ENCODE measurements around the gene B4GALNT3.

DNA sequence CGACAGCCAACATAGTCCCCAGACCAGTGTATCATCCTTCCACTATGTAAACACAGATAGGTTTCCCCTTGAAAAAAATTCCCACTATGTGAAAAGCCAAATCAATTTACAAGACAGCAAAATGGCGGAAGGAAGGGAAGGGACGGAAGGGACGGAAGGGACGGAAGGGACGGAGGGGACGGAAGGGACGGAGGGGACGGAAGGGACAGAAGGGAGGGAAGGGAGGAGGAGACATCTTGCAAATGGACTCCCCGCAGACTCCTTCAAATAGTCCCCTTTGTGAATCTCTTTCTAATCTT, 128.2 kb downstream of the B4GALNT3 start:
- TF ChIP-seq, protein P1, sequence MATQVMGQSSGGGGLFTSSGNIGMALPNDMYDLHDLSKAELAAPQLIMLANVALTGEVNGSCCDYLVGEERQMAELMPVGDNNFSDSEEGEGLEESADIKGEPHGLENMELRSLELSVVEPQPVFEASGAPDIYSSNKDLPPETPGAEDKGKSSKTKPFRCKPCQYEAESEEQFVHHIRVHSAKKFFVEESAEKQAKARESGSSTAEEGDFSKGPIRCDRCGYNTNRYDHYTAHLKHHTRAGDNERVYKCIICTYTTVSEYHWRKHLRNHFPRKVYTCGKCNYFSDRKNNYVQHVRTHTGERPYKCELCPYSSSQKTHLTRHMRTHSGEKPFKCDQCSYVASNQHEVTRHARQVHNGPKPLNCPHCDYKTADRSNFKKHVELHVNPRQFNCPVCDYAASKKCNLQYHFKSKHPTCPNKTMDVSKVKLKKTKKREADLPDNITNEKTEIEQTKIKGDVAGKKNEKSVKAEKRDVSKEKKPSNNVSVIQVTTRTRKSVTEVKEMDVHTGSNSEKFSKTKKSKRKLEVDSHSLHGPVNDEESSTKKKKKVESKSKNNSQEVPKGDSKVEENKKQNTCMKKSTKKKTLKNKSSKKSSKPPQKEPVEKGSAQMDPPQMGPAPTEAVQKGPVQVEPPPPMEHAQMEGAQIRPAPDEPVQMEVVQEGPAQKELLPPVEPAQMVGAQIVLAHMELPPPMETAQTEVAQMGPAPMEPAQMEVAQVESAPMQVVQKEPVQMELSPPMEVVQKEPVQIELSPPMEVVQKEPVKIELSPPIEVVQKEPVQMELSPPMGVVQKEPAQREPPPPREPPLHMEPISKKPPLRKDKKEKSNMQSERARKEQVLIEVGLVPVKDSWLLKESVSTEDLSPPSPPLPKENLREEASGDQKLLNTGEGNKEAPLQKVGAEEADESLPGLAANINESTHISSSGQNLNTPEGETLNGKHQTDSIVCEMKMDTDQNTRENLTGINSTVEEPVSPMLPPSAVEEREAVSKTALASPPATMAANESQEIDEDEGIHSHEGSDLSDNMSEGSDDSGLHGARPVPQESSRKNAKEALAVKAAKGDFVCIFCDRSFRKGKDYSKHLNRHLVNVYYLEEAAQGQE (IDR thresholded peaks at IDR 0.05; ENCODE audit: unreplicated experiment): no peak
- TF ChIP-seq, protein P2, sequence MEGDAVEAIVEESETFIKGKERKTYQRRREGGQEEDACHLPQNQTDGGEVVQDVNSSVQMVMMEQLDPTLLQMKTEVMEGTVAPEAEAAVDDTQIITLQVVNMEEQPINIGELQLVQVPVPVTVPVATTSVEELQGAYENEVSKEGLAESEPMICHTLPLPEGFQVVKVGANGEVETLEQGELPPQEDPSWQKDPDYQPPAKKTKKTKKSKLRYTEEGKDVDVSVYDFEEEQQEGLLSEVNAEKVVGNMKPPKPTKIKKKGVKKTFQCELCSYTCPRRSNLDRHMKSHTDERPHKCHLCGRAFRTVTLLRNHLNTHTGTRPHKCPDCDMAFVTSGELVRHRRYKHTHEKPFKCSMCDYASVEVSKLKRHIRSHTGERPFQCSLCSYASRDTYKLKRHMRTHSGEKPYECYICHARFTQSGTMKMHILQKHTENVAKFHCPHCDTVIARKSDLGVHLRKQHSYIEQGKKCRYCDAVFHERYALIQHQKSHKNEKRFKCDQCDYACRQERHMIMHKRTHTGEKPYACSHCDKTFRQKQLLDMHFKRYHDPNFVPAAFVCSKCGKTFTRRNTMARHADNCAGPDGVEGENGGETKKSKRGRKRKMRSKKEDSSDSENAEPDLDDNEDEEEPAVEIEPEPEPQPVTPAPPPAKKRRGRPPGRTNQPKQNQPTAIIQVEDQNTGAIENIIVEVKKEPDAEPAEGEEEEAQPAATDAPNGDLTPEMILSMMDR (conservative IDR thresholded peaks at IDR 0.05; ENCODE audit: low read depth in 2 of 2): no peak
- TF ChIP-seq EZH2phosphoT487 (IDR thresholded peaks at IDR 0.05; ENCODE audit: unreplicated experiment) (no peak), POLR2AphosphoS5 (IDR thresholded peaks at IDR 0.05; ENCODE audit: low read depth) (no peak), EZH2 (IDR thresholded peaks at IDR 0.05; ENCODE audit: low read depth, unreplicated experiment) (no peak), CREB1 (CRISPR knock-in tag; IDR thresholded peaks at IDR 0.05; ENCODE audit: low read depth) (no peak), STAT1 (IDR thresholded peaks at IDR 0.05; ENCODE audit: unreplicated experiment) (no peak), JUNB (IDR thresholded peaks at IDR 0.05; ENCODE audit: unreplicated experiment) (no peak), NANOG (IDR thresholded peaks at IDR 0.05; ENCODE audit: borderline replicate concordance) (no peak), ZNF114 (CRISPR knock-in tag; IDR thresholded peaks at IDR 0.05) (no peak), ZNF331 (CRISPR knock-in tag; IDR thresholded peaks at IDR 0.05; ENCODE audit: low read depth) (no peak)
- TF ChIP-seq, protein P3, sequence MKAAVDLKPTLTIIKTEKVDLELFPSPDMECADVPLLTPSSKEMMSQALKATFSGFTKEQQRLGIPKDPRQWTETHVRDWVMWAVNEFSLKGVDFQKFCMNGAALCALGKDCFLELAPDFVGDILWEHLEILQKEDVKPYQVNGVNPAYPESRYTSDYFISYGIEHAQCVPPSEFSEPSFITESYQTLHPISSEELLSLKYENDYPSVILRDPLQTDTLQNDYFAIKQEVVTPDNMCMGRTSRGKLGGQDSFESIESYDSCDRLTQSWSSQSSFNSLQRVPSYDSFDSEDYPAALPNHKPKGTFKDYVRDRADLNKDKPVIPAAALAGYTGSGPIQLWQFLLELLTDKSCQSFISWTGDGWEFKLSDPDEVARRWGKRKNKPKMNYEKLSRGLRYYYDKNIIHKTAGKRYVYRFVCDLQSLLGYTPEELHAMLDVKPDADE (IDR thresholded peaks at IDR 0.05): no peak
- TF ChIP-seq, protein P4, sequence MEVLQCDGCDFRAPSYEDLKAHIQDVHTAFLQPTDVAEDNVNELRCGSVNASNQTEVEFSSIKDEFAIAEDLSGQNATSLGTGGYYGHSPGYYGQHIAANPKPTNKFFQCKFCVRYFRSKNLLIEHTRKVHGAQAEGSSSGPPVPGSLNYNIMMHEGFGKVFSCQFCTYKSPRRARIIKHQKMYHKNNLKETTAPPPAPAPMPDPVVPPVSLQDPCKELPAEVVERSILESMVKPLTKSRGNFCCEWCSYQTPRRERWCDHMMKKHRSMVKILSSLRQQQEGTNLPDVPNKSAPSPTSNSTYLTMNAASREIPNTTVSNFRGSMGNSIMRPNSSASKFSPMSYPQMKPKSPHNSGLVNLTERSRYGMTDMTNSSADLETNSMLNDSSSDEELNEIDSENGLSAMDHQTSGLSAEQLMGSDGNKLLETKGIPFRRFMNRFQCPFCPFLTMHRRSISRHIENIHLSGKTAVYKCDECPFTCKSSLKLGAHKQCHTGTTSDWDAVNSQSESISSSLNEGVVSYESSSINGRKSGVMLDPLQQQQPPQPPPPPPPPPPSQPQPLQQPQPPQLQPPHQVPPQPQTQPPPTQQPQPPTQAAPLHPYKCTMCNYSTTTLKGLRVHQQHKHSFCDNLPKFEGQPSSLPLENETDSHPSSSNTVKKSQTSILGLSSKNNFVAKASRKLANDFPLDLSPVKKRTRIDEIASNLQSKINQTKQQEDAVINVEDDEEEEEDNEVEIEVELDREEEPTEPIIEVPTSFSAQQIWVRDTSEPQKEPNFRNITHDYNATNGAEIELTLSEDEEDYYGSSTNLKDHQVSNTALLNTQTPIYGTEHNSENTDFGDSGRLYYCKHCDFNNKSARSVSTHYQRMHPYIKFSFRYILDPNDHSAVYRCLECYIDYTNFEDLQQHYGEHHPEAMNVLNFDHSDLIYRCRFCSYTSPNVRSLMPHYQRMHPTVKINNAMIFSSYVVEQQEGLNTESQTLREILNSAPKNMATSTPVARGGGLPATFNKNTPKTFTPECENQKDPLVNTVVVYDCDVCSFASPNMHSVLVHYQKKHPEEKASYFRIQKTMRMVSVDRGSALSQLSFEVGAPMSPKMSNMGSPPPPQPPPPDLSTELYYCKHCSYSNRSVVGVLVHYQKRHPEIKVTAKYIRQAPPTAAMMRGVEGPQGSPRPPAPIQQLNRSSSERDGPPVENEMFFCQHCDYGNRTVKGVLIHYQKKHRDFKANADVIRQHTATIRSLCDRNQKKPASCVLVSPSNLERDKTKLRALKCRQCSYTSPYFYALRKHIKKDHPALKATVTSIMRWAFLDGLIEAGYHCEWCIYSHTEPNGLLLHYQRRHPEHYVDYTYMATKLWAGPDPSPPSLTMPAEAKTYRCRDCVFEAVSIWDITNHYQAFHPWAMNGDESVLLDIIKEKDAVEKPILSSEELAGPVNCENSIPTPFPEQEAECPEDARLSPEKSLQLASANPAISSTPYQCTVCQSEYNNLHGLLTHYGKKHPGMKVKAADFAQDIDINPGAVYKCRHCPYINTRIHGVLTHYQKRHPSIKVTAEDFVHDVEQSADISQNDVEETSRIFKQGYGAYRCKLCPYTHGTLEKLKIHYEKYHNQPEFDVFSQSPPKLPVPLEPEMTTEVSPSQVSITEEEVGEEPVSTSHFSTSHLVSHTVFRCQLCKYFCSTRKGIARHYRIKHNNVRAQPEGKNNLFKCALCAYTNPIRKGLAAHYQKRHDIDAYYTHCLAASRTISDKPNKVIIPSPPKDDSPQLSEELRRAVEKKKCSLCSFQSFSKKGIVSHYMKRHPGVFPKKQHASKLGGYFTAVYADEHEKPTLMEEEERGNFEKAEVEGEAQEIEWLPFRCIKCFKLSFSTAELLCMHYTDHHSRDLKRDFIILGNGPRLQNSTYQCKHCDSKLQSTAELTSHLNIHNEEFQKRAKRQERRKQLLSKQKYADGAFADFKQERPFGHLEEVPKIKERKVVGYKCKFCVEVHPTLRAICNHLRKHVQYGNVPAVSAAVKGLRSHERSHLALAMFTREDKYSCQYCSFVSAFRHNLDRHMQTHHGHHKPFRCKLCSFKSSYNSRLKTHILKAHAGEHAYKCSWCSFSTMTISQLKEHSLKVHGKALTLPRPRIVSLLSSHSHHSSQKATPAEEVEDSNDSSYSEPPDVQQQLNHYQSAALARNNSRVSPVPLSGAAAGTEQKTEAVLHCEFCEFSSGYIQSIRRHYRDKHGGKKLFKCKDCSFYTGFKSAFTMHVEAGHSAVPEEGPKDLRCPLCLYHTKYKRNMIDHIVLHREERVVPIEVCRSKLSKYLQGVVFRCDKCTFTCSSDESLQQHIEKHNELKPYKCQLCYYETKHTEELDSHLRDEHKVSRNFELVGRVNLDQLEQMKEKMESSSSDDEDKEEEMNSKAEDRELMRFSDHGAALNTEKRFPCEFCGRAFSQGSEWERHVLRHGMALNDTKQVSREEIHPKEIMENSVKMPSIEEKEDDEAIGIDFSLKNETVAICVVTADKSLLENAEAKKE (CRISPR knock-in tag; IDR thresholded peaks at IDR 0.05): no peak
